Stimulated activated CD8-positive, alpha-beta memory T cell treated with anti-CD3 and anti-CD28 coated beads, Interleukin-4, amount 100 ng/mL, for 4 hours (primary cell): ENCODE results near the gene SLC23A2.
"Not testable (repeated sequence)": the region's sequence is repeated elsewhere in the genome, so short reads cannot be mapped to it uniquely, and the experiment has no call there.

ENCODE experiments used
- DNase-seq, 2 donors: peaks; one replicate each; pipeline ENCODE4 v3.0.0-alpha.2; 2020; ENCODE audit warnings: low read depth in 2 of 2, low spot score in 1 of 2

SLC23A2 gene

GRCh38 chr20:5013682-5014447 is 12.6 kb upstream of the SLC23A2 start:
- no peak for DNase-seq

DNA sequence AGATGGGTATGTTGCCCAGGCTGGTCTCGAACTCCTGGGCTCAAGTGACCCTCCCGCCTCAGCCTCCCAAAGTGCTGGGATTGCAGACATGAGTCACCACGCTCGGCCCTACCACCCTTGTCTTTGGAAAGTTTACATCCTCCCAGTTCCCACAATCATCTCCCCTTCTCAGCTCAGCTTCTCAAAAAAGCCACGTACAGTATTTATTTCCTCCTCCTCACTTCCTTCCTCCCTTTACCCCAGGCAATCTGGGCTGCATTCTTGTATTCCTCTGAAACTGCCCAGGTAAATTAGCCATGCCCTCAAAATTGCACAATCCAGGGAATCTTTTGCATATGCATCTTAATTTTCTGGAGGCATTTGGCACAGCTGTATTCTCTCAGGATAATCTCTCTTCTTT is 7.4 kb upstream of the SLC23A2 start:
- no peak for DNase-seq

DNA sequence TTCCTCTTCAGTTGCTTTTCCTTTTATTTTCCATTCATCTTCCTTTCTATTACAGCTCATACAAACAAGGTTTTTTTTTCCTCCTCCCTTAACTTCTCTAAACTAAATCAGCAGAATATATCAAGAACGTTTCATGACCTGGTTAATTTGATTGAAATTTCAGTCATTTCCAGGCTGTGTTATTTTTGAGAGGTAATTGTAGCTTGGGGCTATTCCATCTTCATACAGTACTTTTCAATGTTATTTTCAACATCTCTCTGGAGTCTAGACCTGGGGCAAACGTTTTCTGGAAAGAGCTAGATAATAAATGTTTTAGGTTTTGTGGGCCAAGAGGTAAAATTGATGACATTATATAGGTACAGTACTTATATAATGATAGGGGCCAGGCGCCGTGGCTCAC is 4.0 kb upstream of the SLC23A2 start:
- DNase-seq = no peak

DNA sequence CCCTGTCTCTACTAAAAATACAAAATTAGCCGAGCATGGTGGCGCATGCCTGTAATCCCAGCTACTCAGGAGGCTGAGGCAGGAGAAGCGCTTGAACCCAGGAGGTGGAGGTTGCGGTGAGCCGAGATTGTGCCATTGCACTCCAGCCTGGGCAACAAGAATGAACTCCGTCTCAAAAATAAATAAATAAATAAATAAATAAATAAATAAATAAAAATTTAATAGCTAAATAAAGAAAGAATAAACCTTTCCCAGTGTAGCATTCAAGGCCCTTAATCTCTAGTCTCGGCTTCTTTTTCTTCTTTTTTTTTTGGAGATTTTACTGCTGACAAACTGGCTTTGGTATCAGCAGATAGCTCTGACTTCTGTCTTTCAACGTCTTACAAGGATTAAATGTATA is 3.5 kb upstream of the SLC23A2 start:
- not testable (repeated sequence) for DNase-seq

DNA sequence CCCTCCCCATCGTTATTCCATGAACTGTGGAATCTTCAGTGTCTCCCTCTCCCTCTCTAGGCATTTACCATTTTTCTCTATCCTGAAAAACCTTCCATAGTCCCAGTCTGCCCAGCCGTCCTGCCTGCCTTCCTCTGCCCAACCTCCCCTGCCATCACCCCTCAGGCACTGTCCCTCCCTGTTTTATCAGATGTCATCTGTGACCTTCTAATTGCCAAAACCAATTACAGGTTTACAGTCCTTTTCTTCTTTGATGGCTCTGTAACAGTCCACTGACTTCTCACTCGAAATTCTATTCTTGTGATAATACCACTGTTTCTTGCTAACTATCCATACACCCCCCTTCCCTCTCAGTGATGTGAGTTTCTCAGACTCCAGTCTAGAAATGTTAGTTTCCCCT is 2.3 kb upstream of the SLC23A2 start:
- DNase-seq = no peak

- DNase-seq = no peak
Measured at GRCh38 chr20:5002077-5002413, 735 bp upstream of the SLC23A2 start.

GRCh38 chr20:5000263-5001173 is 792 bp downstream of the SLC23A2 start:
- DNase-seq = no peak

GRCh38 chr20:4999788-5000187 is 1.5 kb downstream of the SLC23A2 start:
- no peak for DNase-seq

- no peak for DNase-seq
Measured at GRCh38 chr20:4998160-4998651, 3.1 kb downstream of the SLC23A2 start.

GRCh38 chr20:4997222-4997621 is 4.1 kb downstream of the SLC23A2 start:
- DNase-seq = no peak

- no peak for DNase-seq
Measured at GRCh38 chr20:4989570-4989969, 11.7 kb downstream of the SLC23A2 start.

GRCh38 chr20:4987130-4987529 is 14.2 kb downstream of the SLC23A2 start:
- DNase-seq = no peak

- DNase-seq = no peak
Measured at GRCh38 chr20:4985658-4986057, 15.7 kb downstream of the SLC23A2 start.

DNA sequence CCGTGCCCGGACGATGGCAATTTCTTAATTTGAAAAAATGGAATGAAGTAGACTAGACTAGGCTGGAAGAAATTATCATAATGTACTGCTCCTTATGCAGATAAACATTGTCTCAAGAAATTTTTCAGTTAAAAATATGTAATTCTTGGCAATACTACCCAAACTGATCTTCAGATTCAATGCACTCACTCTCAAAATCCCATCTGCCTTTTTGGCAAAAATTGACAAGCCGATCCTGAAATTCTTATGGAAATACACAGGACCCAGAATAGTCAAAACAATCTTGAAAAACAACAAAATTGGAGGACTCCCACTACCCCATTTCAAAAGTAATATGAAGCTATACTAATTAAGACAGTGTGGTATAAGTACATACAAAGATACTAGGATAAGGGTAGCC is 19.0 kb downstream of the SLC23A2 start:
- no peak for DNase-seq

DNA sequence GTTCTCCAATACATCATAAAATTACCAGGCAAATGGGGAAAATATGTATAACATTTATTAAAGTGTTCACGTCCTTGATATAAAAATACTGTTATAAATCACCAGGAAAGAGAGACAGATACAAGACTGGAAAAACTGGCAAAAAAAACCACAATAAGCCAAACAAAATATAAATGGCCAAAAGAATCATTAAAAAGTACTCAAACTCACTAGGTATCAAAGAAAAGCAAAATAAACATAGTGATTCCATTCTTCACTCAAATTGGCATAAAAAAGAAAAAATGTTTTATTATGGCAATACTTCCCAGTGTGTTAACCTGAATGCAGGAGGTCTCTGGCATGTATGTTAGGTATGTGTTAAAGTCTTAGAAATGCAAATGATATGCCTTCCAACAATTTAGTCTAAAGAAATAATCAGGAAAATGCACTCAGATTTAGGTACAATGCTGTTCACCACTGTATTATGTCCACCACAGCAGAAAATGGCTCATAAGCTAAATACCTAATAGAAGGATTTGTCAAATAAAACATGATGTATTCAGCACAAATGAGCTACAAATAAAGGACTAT is 21.4 kb downstream of the SLC23A2 start:
- no peak for DNase-seq

DNA sequence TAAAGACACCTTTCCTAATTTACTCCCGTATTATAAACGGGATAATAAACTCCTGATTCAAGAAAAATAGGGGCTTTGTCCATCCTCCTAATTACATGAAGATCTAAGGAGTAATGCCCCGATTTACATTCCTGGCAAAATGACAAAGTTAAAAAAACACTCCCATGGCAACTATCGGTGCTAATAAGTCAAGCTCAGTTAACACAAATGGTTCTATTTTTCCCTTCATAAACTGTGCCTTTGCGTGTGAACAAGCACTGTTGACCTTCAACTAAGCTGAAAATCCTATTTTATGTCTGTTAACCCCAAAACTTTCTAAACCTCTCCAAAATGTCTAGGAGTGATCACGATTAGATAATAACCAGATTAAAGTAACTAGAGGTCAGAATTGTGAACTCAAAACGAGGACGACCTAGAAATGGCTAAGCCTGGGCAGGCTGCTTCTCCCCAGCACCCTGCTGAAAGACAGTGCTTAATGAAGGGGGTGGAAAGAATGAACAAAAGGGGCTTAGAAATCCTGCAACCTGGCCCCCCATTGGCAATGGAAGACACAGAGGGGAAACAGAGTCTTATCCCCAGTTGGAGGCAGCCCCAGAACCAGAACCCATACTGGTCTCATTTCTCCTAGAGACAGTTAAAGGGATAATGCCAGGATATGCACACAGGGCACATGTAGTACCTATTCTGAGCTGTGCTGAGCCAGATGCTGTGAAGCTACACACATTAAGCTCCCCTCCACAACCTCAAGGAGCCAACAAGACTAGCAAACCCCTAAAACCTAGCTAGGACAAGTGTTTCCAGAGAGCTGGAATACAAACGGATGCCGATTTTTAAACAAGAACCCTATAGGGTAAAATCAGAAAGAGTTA is 23.0 kb downstream of the SLC23A2 start:
- no peak for DNase-seq

DNA sequence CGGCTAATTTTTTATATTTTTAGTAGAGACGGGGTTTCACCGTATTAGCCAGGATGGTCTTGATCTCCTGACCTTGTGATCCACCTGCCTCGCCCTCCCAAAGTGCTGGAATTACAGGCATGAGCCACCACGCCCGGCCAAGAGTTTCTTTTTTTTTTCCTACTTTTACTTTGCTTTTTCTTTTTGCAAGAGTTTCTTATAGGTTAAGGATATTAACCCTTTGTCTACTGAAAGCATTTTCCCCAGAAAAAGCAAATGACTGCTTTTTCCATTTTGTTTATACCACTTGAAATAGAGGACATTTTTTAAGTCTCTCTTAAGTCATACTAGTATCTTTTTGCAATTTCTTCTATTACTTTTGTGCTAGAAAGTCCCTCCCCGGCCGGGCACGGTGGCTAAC is 25.3 kb downstream of the SLC23A2 start:
- not testable (repeated sequence) for DNase-seq

DNA sequence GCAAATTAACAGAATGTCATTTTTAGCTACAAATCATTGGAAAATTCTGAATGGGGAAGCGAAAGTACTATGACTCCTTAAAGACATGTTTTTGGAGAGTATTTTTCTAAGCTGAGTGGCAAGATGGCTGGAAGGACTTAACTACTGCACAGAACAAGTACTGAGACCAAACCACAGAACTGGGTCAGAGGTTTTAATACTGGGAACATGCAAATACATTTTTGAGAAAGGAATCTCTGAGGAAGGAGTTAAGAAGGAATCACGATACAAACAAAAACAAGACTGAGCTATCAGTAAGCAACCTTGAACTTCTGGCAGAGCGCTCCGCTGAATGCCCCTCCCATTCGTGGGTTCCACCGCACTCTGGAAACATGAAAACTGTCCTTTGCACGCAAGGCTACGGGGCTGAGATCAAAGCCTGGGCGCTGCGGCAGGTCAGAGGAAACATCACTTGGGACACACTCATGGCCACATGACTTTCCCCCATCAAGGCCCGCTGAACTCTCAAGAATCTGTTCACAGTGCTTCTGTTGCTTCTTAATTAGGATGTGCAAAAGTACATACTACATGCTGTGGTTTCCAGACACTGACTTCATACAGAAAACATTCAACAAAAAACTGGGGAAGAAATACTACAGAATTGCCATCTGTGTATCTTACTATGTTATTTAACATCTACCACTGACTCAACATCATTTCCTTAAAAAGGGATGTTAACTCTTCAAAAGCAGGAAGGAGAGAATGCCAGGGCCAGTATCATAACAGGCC is 27.8 kb downstream of the SLC23A2 start:
- DNase-seq = no peak

DNA sequence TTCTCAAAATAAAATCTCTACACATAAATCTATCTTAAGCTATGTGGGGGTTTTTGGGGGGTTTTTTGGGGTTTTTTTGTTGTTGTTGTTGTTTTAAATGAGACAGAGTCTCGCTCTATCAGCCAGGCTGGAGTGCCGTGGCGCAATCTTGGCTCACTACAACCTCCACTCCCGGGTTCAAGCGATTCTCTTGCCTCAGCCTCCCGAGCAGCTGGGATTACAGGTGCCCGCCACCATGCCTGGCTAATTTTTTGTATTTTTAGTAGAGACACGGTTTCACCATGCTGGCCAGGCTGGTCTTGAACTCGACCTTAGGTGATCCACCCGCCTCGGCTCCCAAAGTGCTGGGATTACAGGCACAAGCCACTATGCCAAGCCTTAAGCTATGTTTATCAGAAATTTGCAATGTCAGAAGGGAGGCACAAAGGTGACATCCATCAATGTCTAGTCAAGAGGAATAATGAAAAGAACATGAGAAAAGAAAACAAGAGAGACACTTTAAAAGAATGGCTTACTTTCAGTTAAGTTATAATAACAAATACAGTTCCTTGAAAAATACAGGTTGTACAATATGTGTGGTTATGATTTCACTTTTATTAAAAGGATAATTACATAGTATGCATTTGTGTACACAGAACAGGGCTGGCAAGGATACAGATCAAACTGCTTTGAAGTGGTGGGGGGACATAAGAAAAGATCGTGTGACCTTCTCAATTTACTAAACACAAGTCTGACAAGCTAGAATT is 28.6 kb downstream of the SLC23A2 start:
- no peak for DNase-seq

GRCh38 chr20:4971064-4971463 is 30.2 kb downstream of the SLC23A2 start:
- DNase-seq = no peak
